PC-9 (cell line): ENCODE data around the gene WFDC1. TPM values are rescaled to one million over a fixed set of nuclear protein-coding genes. Genes with fewer than 3 reads are reported as not detected.

Source experiments
- BruUV-seq: library from RNA; stranded (reverse); fragments of 400-500 nt; replicated peaks from 2 replicates; lab custom pipeline; 2021; lab: Mats Ljungman, UMichigan
- CTCF ChIA-PET: fragments of 300-600 bp; sonication (Branson Sonifier 250); formaldehyde crosslinking; loops from one replicate; lab custom pipeline; 2022; ENCODE audit warnings: antibody characterized with exemption; lab: Charles Lee
- POLR2A ChIA-PET: fragments of 300-600 bp; sonication (Branson Sonifier 250); formaldehyde crosslinking; loops from one replicate; lab custom pipeline; 2022; ENCODE audit warnings: antibody characterized with exemption; ENCODE audit not compliant: unreplicated experiment; lab: Charles Lee
- DNase-seq, 2 experiments: peaks; one replicate each; pipeline versions ENCODE4 v3.0.0 to v3.0.0-alpha.2; 2015 to 2022; ENCODE audit warnings: mixed read lengths in 1 of 2
- H2AFZ ChIP-seq: fragments of 200-600 bp; sonication (generic); 2 replicates; pipeline ENCODE4 v1.8.1; 2017; ENCODE audit warnings: antibody characterized with exemption
- H3F3A ChIP-seq: fragments of 200-600 bp; sonication (generic); 2 replicates; pipeline ENCODE4 v1.8.1; 2017; ENCODE audit warnings: antibody characterized with exemption, mild to moderate bottlenecking, low read depth; ENCODE audit not compliant: insufficient read depth
- H3K27ac ChIP-seq: fragments of 200-600 bp; sonication (generic); 2 replicates; pipeline ENCODE4 v1.6.1; 2016; ENCODE audit warnings: mixed run types
- H3K27me3 ChIP-seq: fragments of 200-600 bp; sonication (generic); 2 replicates; pipeline ENCODE4 v1.6.1; 2016; ENCODE audit warnings: low read depth, mixed run types; ENCODE audit not compliant: insufficient read depth
- H3K36me3 ChIP-seq: fragments of 200-600 bp; sonication (generic); 2 replicates; pipeline ENCODE4 v1.6.1; 2016; ENCODE audit warnings: low read depth, mixed run types
- H3K4me1 ChIP-seq: fragments of 200-600 bp; sonication (generic); replicated peaks from 2 replicates; pipeline ENCODE4 v1.6.1; 2016; ENCODE audit warnings: mixed run types; ENCODE audit not compliant: insufficient read depth
- H3K4me2 ChIP-seq: fragments of 200-600 bp; sonication (generic); 2 replicates; pipeline ENCODE4 v1.6.1; 2017; ENCODE audit warnings: mixed run types
- H3K4me3 ChIP-seq: fragments of 200-600 bp; sonication (generic); 2 replicates; pipeline ENCODE4 v1.6.1; 2016; ENCODE audit warnings: mixed run types
- H3K79me2 ChIP-seq: fragments of 200-600 bp; sonication (generic); 2 replicates; pipeline ENCODE4 v1.6.1; 2017; ENCODE audit warnings: low read depth, mixed run types
- H3K9me2 ChIP-seq: fragments of 200-600 bp; sonication (generic); 2 replicates; pipeline ENCODE4 v1.8.1; 2017; ENCODE audit warnings: mild to moderate bottlenecking; ENCODE audit not compliant: insufficient read depth
- H3K9me3 ChIP-seq: fragments of 200-600 bp; sonication (generic); 2 replicates; pipeline ENCODE4 v1.8.1; 2016; ENCODE audit warnings: low read depth; ENCODE audit not compliant: insufficient read depth
- H4K20me1 ChIP-seq: fragments of 200-600 bp; sonication (generic); 2 replicates; pipeline ENCODE4 v1.8.1; 2017; ENCODE audit not compliant: insufficient read depth
- EZH2 ChIP-seq: fragments of 200-600 bp; sonication (generic); IDR thresholded peaks from 2 replicates; pipeline ENCODE4 v1.8.0; 2017; ENCODE audit warnings: antibody characterized with exemption, low read depth
- intact Hi-C: fragments of 100-400 bp; cut with micrococcal nuclease; formaldehyde crosslinking; loops from one replicate; pipeline ENCODE4 v1.10.0; 2022; ENCODE audit not compliant: unreplicated experiment
- total RNA-seq: library from RNA; stranded (reverse); gene quantifications from 2 replicates; pipeline ENCODE4 v1.2.3, GENCODE V29; 2021
- TF ChIP-seq, protein P1 (sequence below): fragments of 200-600 bp; sonication (generic); conservative IDR thresholded peaks from 2 replicates; pipeline ENCODE4 v1.6.1; 2017; ENCODE audit warnings: mixed run types, antibody characterized with exemption, mild to moderate bottlenecking, moderate library complexity

Gene WFDC1
- total RNA-seq, 1 experiment from 2014 or later, result not detected

DNA sequence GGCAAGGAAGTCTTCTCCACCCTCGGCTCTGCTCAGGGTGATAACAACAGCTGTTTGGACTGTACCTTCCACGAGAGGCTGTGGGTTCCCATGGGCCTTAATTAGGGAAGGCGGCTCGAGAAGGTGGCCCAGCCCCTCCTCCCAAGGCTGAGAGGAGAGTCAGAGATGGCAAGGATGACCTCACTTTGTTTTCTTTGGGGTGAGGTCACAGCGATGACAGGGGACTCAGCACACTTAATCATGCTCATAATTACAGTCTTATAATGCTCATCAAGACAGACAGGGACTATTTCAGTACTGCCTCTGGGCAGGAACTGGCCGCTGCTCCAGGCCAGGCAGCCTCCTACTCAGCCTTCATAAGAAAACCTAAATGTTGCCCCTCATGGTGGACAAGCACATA lies 19.7 kb downstream of the WFDC1 start:
- Histone ChIP-seq H4K20me1 (no peaks in the 10 kb centered on the region), H3K9me2 (no peaks in the 10 kb centered on the region), H3K4me2 (no peak overlapping the region), H3K79me2 (no peaks in the 10 kb centered on the region), H2AFZ (no peak overlapping the region), H3K27ac (no peak overlapping the region), H3K4me3 (no peak overlapping the region), H3K36me3 (no peaks in the 10 kb centered on the region), H3K4me1 (no peaks in the 10 kb centered on the region), H3F3A (no peaks in the 10 kb centered on the region), H3K9me3 (no peaks in the 10 kb centered on the region), H3K27me3 (no peaks in the 10 kb centered on the region)
- BruUV-seq, result no TSS peak
- ChIA-PET CTCF (interaction anchor here (0.6 kb wide), 1 partner anchor 213 kb away, joined by 4 read pairs; no protein-coding TSS in a partner anchor), POLR2A (no interaction called here)
- DNase-seq, result no peak
- no peak for TF ChIP-seq EZH2
- TF ChIP-seq, protein P1, sequence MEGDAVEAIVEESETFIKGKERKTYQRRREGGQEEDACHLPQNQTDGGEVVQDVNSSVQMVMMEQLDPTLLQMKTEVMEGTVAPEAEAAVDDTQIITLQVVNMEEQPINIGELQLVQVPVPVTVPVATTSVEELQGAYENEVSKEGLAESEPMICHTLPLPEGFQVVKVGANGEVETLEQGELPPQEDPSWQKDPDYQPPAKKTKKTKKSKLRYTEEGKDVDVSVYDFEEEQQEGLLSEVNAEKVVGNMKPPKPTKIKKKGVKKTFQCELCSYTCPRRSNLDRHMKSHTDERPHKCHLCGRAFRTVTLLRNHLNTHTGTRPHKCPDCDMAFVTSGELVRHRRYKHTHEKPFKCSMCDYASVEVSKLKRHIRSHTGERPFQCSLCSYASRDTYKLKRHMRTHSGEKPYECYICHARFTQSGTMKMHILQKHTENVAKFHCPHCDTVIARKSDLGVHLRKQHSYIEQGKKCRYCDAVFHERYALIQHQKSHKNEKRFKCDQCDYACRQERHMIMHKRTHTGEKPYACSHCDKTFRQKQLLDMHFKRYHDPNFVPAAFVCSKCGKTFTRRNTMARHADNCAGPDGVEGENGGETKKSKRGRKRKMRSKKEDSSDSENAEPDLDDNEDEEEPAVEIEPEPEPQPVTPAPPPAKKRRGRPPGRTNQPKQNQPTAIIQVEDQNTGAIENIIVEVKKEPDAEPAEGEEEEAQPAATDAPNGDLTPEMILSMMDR, result no peak
- intact Hi-C loops, result no loop called here

DNA sequence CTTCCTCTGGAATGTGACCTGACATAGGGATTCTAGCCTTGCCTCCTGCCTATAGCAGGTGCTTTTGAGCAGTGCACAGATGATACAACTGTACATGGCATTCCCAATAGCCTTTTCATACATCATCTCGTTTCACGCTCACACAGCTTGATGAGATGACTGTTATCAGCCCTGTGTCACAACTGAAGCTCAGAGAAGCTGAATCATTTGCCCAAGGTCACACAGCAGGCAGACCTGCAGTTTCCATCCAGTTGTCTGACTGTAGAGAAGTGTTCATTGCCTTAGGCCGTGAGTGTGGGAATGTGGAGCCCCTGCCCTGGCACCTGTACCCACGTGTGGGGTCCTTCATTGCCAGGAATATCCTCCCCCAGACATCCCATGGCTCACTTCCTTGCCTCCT lies 20.1 kb downstream of the WFDC1 start:
- H3F3A ChIP-seq, result no peaks in the 10 kb centered on the region
- CTCF ChIA-PET, result no interaction called here
- TF ChIP-seq EZH2, result no peak
- TF ChIP-seq, protein P1, result no peak
- H4K20me1 ChIP-seq, result no peaks in the 10 kb centered on the region
- no peaks in the 10 kb centered on the region for H3K79me2 ChIP-seq
- no peaks in the 10 kb centered on the region for H3K27me3 ChIP-seq
- H3K4me3 ChIP-seq, result no peak overlapping the region
- no peaks in the 10 kb centered on the region for H3K9me3 ChIP-seq
- POLR2A ChIA-PET, result no interaction called here
- no peaks in the 10 kb centered on the region for H3K4me1 ChIP-seq
- H3K4me2 ChIP-seq, result no peak overlapping the region
- no peak for DNase-seq
- no TSS peak for BruUV-seq
- H3K9me2 ChIP-seq, result no peaks in the 10 kb centered on the region
- intact Hi-C loops, result no loop called here
- H3K27ac ChIP-seq, result no peak overlapping the region
- H3K36me3 ChIP-seq, result no peaks in the 10 kb centered on the region
- no peak overlapping the region for H2AFZ ChIP-seq

DNA sequence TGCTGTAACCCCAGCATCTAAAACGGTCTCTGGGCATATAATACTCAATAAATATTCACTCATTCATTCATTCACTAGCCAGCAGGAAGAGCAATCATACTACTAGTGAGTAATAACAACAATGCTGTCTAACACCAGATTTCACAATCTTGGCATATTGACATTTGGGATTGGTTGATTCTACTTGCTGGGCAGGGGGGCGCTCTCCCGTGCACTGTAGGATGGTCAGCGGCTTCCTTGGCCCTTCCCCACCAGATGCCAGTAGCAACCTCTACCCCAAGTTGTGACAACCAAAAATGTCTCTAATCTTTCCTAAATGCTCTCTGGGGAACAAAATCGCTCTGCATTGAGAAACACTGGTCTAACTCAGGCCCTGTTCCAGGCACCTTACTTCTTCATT lies 20.7 kb downstream of the WFDC1 start:
- Histone ChIP-seq H3F3A (no peaks in the 10 kb centered on the region), H3K27me3 (no peaks in the 10 kb centered on the region), H3K36me3 (no peaks in the 10 kb centered on the region), H3K9me3 (no peaks in the 10 kb centered on the region), H3K4me2 (no peak overlapping the region), H3K4me3 (no peak overlapping the region), H3K9me2 (no peaks in the 10 kb centered on the region), H2AFZ (no peak overlapping the region), H3K4me1 (no peaks in the 10 kb centered on the region), H3K79me2 (no peaks in the 10 kb centered on the region), H4K20me1 (no peaks in the 10 kb centered on the region), H3K27ac (no peak overlapping the region)
- TF ChIP-seq EZH2, result no peak
- TF ChIP-seq, protein P1, result no peak
- intact Hi-C loops, result no loop called here
- no TSS peak for BruUV-seq
- ChIA-PET POLR2A (no interaction called here), CTCF (no interaction called here)
- peak in 1 of 2 experiments; percentile 48 for DNase-seq
